GM12891 (cell line): ENCODE data around the gene TIMP1.

Experiments used
- POLR2A ChIP-seq: IDR thresholded peaks from 2 replicates; pipeline ENCODE4 v1.6.1; 2011; ENCODE audit warnings: low read depth, low read length, control low read depth
- POLR2AphosphoS5 ChIP-seq: IDR thresholded peaks from 2 replicates; pipeline ENCODE4 v1.6.1; 2011; ENCODE audit warnings: low read depth, low read length, control low read depth
- SPI1 ChIP-seq: IDR thresholded peaks from 2 replicates; pipeline ENCODE4 v1.6.1; 2011; ENCODE audit warnings: low read depth, low read length, control low read depth
- TAF1 ChIP-seq: IDR thresholded peaks from 2 replicates; pipeline ENCODE4 v1.6.1; 2011; ENCODE audit warnings: low read depth, low read length, control low read depth

- TF ChIP-seq POLR2AphosphoS5 (0 out of 2 replicates have a peak, but pooled peaks have one; percentile 37), POLR2A (no peak), TAF1 (no peak), SPI1 (no peak)
Observed at GRCh38 chrX:47571215-47571614, 11.0 kb upstream of the TIMP1 start.
